Endothelial cell (in vitro differentiated cells): ENCODE results near the gene SLC25A15. TPM values are rescaled to one million over a fixed set of nuclear protein-coding genes. Genes with fewer than 3 reads are reported as not detected.

ENCODE experiments used
- DNase-seq: peaks from one replicate; pipeline ENCODE4 v3.0.0; 2021; ENCODE audit warnings: low spot score
- H3K27ac Mint-ChIP-seq: one replicate; pipeline ENCODE4 v1.8.0; 2021; ENCODE audit warnings: mixed read lengths, inconsistent platforms; ENCODE audit not compliant: unreplicated experiment
- H3K27me3 Mint-ChIP-seq: one replicate; pipeline ENCODE4 v1.8.0; 2021; ENCODE audit warnings: mild to moderate bottlenecking, moderate library complexity, mixed read lengths, inconsistent platforms; ENCODE audit not compliant: unreplicated experiment
- H3K36me3 Mint-ChIP-seq: one replicate; pipeline ENCODE4 v1.8.0; 2021; ENCODE audit warnings: mild to moderate bottlenecking, low read depth, mixed read lengths, inconsistent platforms; ENCODE audit not compliant: unreplicated experiment
- H3K4me1 Mint-ChIP-seq: one replicate; pipeline ENCODE4 v1.8.0; 2021; ENCODE audit warnings: mild to moderate bottlenecking, mixed read lengths, inconsistent platforms; ENCODE audit not compliant: unreplicated experiment
- H3K4me3 Mint-ChIP-seq: one replicate; pipeline ENCODE4 v1.8.0; 2021; ENCODE audit warnings: mild to moderate bottlenecking, mixed read lengths, inconsistent platforms; ENCODE audit not compliant: unreplicated experiment
- H3K9me3 Mint-ChIP-seq: one replicate; pipeline ENCODE4 v1.8.0; 2021; ENCODE audit warnings: mixed read lengths, inconsistent platforms; ENCODE audit not compliant: unreplicated experiment
- CTCF ChIP-seq: fragments of 200-600 bp; sonication (generic); IDR thresholded peaks from one replicate; pipeline ENCODE4 v1.5.0; 2021; ENCODE audit warnings: antibody characterized with exemption; ENCODE audit not compliant: unreplicated experiment
- total RNA-seq: library from RNA; stranded (reverse); fragmentation: NEBNext Ultra II Directional; extraction: Animal tissue kit (Norgen Biotek cat#: 25700); gene quantifications from one replicate; pipeline ENCODE4 v1.2.1, GENCODE V29; 2021; ENCODE audit not compliant: unreplicated experiment

SLC25A15 gene
- total RNA-seq, 1 donor from 2014 or later = 7.6 TPM

DNA sequence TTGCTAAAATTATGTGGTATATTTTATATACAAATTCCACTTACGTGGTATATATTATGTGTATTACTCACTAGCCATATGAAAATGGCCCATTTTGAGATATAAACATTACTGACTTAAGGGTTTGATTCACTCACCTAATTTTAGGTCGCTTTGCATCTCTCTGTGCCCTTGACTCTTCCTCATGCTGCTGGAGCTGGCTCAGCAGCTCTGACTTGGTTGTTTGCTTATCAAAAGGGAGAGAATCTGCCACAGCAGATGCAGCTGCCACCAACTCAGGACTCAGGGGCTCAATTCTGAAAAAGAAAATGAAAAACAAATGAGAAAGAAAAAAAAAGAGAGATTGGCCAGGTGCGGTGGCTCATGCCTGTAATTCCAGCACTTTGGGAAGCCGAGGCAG lies 30.6 kb upstream of the SLC25A15 start:
- no peak for DNase-seq
- H3K36me3 Mint-ChIP-seq = peaks cover 13% of the 10 kb centered on the region
- H3K9me3 Mint-ChIP-seq = no peaks in the 10 kb centered on the region

DNA sequence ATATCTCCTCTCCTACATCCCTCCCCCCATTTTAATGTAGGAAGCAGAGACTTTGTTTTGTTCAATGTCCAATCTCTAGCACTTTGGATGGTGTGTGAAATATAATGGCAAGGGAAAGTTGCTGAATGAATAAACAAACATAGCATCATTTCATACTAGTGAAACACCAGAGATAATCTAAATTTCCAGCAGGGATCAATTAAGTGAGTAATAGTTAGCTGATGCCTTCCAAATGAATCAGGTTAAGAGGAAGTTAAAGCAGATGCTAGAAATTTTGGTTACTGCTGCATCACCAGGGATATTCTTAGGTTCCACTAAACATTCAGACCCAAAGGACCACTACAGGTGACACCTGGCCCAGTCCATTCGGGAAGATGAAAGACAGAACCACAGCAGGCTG lies 26.6 kb upstream of the SLC25A15 start:
- DNase-seq = no peak
- Mint-ChIP-seq H3K36me3 (peaks cover 7% of the 10 kb centered on the region), H3K9me3 (no peaks in the 10 kb centered on the region), H3K4me3 (no peak overlapping the region), H3K27ac (no peak overlapping the region), H3K27me3 (no peaks in the 10 kb centered on the region), H3K4me1 (no peaks in the 10 kb centered on the region)
- TF ChIP-seq CTCF = no peak

More for the DNA sequence above, 30.6 kb upstream of the SLC25A15 start:
- Mint-ChIP-seq H3K27ac (no peak overlapping the region), H3K27me3 (peaks cover 1% of the 10 kb centered on the region), H3K4me3 (no peak overlapping the region), H3K4me1 (no peaks in the 10 kb centered on the region)
- no peak for TF ChIP-seq CTCF

DNA sequence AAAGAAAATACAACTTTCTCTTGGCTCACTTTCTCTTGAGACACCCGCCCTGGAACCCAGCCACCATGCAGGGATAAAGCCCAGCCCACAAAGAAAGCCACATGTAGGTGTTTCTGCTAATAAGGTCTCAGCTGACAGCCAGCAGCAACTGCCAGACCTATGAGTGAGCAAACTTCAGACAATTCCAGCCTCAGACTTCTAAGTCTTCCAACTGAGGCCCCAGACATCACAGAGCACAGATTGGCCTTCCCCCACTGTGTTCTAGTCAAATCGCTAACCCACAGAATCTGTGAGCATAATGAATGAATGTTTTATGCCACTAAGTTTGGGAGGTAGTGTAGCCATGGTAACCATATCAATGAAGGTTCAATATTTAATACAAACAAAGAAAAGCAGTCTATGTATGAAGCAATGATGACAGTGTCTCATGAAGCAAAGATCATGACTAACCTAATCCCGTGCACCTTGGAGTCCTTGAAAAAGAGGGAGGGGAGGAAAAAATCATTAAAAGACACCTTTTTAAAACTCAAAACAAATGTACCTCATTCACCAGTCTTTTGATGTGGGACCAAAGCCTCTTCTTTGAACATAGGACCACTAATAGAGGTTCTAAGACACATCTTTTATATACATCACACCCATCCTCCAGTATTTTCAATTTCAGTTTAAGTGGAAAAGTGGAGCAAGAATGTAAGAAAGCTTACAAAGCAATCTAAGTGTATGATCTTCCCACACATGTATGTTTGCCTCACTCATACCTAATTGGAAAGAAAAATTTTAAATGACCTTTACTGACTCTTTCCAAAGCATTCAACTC lies 24.6 kb upstream of the SLC25A15 start:
- peaks cover 2% of the 10 kb centered on the region for H3K27me3 Mint-ChIP-seq
- DNase-seq = no peak
- H3K4me3 Mint-ChIP-seq = no peak overlapping the region
- TF ChIP-seq CTCF = no peak
- no peaks in the 10 kb centered on the region for H3K9me3 Mint-ChIP-seq
- H3K27ac Mint-ChIP-seq = no peak overlapping the region
- H3K36me3 Mint-ChIP-seq = peaks cover 3% of the 10 kb centered on the region
- H3K4me1 Mint-ChIP-seq = no peaks in the 10 kb centered on the region

- H3K27me3 Mint-ChIP-seq = peaks cover 2% of the 10 kb centered on the region
- H3K36me3 Mint-ChIP-seq = peaks cover 3% of the 10 kb centered on the region
- H3K4me3 Mint-ChIP-seq = no peak overlapping the region
- peaks cover 6% of the 10 kb centered on the region for H3K4me1 Mint-ChIP-seq
- H3K9me3 Mint-ChIP-seq = no peaks in the 10 kb centered on the region
- no peak for DNase-seq
- H3K27ac Mint-ChIP-seq = no peak overlapping the region
- TF ChIP-seq CTCF = no peak
Measured at GRCh38 chr13:40765602-40766001, 23.8 kb upstream of the SLC25A15 start.

DNA sequence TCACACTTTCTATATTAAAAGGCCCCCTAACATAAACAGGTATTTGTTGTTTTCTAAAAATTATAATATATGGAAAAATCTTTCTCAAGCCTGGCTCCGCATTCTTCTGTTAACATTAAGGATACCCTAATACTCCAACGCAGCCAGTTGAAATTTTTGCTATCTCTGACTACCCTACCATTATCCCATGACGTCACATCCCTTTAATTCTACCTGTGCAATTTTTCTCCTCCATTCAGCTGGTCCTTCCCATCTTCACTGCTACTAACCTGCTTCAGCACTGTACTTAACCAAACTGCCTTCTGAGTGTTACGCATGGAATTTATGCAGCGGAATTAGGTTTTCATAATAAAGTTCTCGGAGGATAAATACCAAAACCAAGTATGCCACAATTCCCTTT lies 19.4 kb upstream of the SLC25A15 start:
- peaks cover 2% of the 10 kb centered on the region for H3K27me3 Mint-ChIP-seq
- H3K4me3 Mint-ChIP-seq = no peak overlapping the region
- DNase-seq = no peak
- no peaks in the 10 kb centered on the region for H3K36me3 Mint-ChIP-seq
- H3K4me1 Mint-ChIP-seq = peaks cover 9% of the 10 kb centered on the region
- H3K9me3 Mint-ChIP-seq = no peaks in the 10 kb centered on the region
- no peak overlapping the region for H3K27ac Mint-ChIP-seq
- no peak for TF ChIP-seq CTCF
